NCI-H1048 (cell line): ENCODE data around the gene INSL6.
A peak's percentile ranks its signal among the peaks of the same experiment; 100 is the strongest.
"Not testable (repeated sequence)": the region's sequence is repeated elsewhere in the genome, so short reads cannot be mapped to it uniquely, and the experiment has no call there.

ENCODE experiments used
- DNase-seq: peaks from one replicate; lab custom pipeline; 2025; lab: John Stamatoyannopoulos, UW

The INSL6 gene

GRCh38 chr9:5185220-5185840 lies at the start of gene INSL6:
Gene INSL6, minus strand, starts transcription at chr9:5185639. Its CDS starts 37 bp downstream, at chr9:5185602.
- no peak for DNase-seq

GRCh38 chr9:5231212-5231611 lies 45.8 kb upstream of the INSL6 start, which contains the start of gene INSL4:
Gene INSL4, plus strand, starts transcription at chr9:5231419. Its CDS starts 105 bp downstream, at chr9:5231524.
- no peak for DNase-seq

GRCh38 chr9:5230554-5230953 lies 45.1 kb upstream of the INSL6 start:
- peak; percentile 61 for DNase-seq

GRCh38 chr9:5205071-5205470 lies 19.6 kb upstream of the INSL6 start:
- DNase-seq, result no peak

- no peak for DNase-seq
These were observed 10.0 kb upstream of the INSL6 start for GRCh38 chr9:5195463-5195862.

- no peak for DNase-seq
These were observed 7.9 kb upstream of the INSL6 start for GRCh38 chr9:5193345-5193744.

GRCh38 chr9:5191985-5192384 lies 6.5 kb upstream of the INSL6 start:
- DNase-seq, result no peak

GRCh38 chr9:5188060-5188984 lies 2.9 kb upstream of the INSL6 start:
- DNase-seq, result no peak

- peak; percentile 36 for DNase-seq
These were observed 1.2 kb upstream of the INSL6 start for GRCh38 chr9:5186416-5187169.

- no peak for DNase-seq
These were observed 663 bp downstream of the INSL6 start for GRCh38 chr9:5184776-5185175.

- DNase-seq, result not testable (repeated sequence)
These were observed 4.8 kb downstream of the INSL6 start for GRCh38 chr9:5180631-5181030.

- DNase-seq, result no peak
These were observed 7.2 kb downstream of the INSL6 start for GRCh38 chr9:5178126-5178805.

GRCh38 chr9:5146241-5146640 lies 39.2 kb downstream of the INSL6 start:
- DNase-seq, result no peak

GRCh38 chr9:5144217-5144616 lies 41.2 kb downstream of the INSL6 start:
- no peak for DNase-seq

- no peak for DNase-seq
These were observed 45.3 kb downstream of the INSL6 start for GRCh38 chr9:5140151-5140550.

- no peak for DNase-seq
These were observed 62.9 kb downstream of the INSL6 start for GRCh38 chr9:5122516-5122915.

- no peak for DNase-seq
These were observed 63.3 kb downstream of the INSL6 start for GRCh38 chr9:5122116-5122515.

GRCh38 chr9:5113994-5114748 lies 71.3 kb downstream of the INSL6 start:
- DNase-seq, result no peak
